MM.1S (cell line): ENCODE data around the gene TPT1.

Experiments
- DNase-seq: peaks from one replicate; pipeline ENCODE4 v3.0.0-alpha.2; 2015
- H2AFZ ChIP-seq: fragments of 300-600 bp; sonication (generic); 2 replicates; pipeline ENCODE4 v1.6.0; 2016; ENCODE audit warnings: antibody characterized with exemption, low read length
- H3F3A ChIP-seq: fragments of 300-600 bp; sonication (generic); 2 replicates; pipeline ENCODE4 v1.6.1; 2016; ENCODE audit warnings: mild to moderate bottlenecking, antibody characterized with exemption, low read length, moderate library complexity, mixed read lengths; ENCODE audit not compliant: insufficient read depth
- H3K27ac ChIP-seq: fragments of 300-600 bp; sonication (generic); 2 replicates; pipeline ENCODE4 v1.5.1; 2016; ENCODE audit warnings: mild to moderate bottlenecking, low read length
- H3K27me3 ChIP-seq: fragments of 300-600 bp; sonication (generic); replicated peaks from 2 replicates; pipeline ENCODE4 v1.6.0; 2016; ENCODE audit warnings: low read length; ENCODE audit not compliant: insufficient read depth
- H3K36me3 ChIP-seq: fragments of 300-600 bp; sonication (generic); replicated peaks from 2 replicates; pipeline ENCODE4 v1.6.1; 2016; ENCODE audit warnings: mild to moderate bottlenecking, low read length, mixed read lengths; ENCODE audit not compliant: insufficient read depth
- H3K4me1 ChIP-seq: fragments of 300-600 bp; sonication (generic); 2 replicates; pipeline ENCODE4 v1.6.1; 2016; ENCODE audit warnings: low read length, mixed read lengths
- H3K4me2 ChIP-seq: fragments of 300-600 bp; sonication (generic); 2 replicates; pipeline ENCODE4 v1.6.0; 2016; ENCODE audit warnings: low read depth, low read length
- H3K4me3 ChIP-seq: fragments of 300-600 bp; sonication (generic); 2 replicates; pipeline ENCODE4 v1.5.1; 2016; ENCODE audit warnings: low read length, mixed read lengths
- H3K79me2 ChIP-seq: fragments of 300-600 bp; sonication (generic); 2 replicates; pipeline ENCODE4 v1.6.1; 2016; ENCODE audit warnings: mixed run types, low read length, mixed read lengths
- H3K9ac ChIP-seq: fragments of 300-600 bp; sonication (generic); 2 replicates; pipeline ENCODE4 v1.6.1; 2016; ENCODE audit warnings: low read length, mixed read lengths
- H3K9me2 ChIP-seq: fragments of 300-600 bp; sonication (generic); replicated peaks from 2 replicates; pipeline ENCODE4 v1.6.1; 2016; ENCODE audit warnings: mild to moderate bottlenecking, low read length, mixed read lengths; ENCODE audit not compliant: insufficient read depth
- H3K9me3 ChIP-seq: fragments of 300-600 bp; sonication (generic); replicated peaks from 2 replicates; pipeline ENCODE4 v1.6.1; 2016; ENCODE audit warnings: mild to moderate bottlenecking, low read length, mixed read lengths; ENCODE audit not compliant: insufficient read depth
- H4K20me1 ChIP-seq: fragments of 300-600 bp; sonication (generic); 2 replicates; pipeline ENCODE4 v1.6.1; 2016; ENCODE audit warnings: mild to moderate bottlenecking, low read length, moderate library complexity, mixed read lengths; ENCODE audit not compliant: insufficient read depth
- EZH2 ChIP-seq: fragments of 300-600 bp; sonication (generic); optimal IDR thresholded peaks from 2 replicates; pipeline ENCODE3; 2017; ENCODE audit warnings: low read depth, mild to moderate bottlenecking, antibody characterized with exemption, low read length, mixed read lengths
- EZH2phosphoT487 ChIP-seq: fragments of 300-600 bp; sonication (generic); IDR thresholded peaks from 2 replicates; pipeline ENCODE4 v1.6.1; 2018; ENCODE audit warnings: antibody characterized with exemption, low read length
- TF ChIP-seq, protein P1 (sequence below): fragments of 300-600 bp; sonication (generic); IDR thresholded peaks from 2 replicates; pipeline ENCODE4 v1.5.1; 2016; ENCODE audit warnings: antibody characterized with exemption, low read length, mixed read lengths

Gene TPT1

DNA sequence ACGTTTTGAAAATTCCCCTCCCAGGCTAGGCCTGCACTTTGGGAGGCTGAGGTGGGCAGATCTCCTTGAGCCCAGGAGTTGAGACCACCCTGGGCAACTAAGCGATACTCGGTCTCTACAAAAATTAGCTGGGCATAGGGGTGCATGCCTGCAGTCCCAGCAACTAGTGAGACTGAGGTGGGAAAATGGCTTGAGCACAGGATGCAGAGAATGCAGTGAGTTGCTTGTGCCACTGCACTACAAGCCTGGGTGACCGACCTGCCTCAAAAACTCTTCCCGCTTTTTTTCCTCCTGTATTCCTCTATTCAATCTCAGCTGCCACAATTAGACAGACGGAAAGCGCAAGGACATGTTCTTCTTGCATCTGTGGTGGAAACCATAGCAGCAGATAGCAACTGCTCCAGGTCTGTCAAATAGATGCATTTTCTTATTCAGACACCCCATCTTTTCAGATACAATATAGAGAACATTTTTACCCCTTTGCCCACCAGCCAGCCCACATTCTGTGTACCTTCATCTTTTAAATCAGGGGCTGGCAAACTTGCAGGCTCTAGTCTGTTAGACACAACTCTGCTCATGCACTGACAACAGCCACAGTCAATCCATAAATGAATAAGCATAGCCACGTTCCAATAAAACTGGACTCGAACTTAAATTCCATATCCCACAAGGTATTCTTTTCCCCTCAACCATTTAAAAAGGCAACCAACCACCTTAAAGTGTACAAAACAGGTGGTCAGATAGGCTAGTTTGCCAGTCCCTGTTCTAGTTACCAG lies 4.8 kb downstream of the TPT1 start:
- Histone ChIP-seq H3K4me1 (0 out of 2 replicates have a peak, but pooled peaks cover 7% of the 10 kb centered on the region), H3K4me2 (no peak overlapping the region), H3K79me2 (peaks cover 34% of the 10 kb centered on the region), H3F3A (0 out of 2 replicates have a peak, but pooled peaks cover 23% of the 10 kb centered on the region), H3K9me2 (no peaks in the 10 kb centered on the region), H3K9me3 (no peaks in the 10 kb centered on the region), H3K27me3 (no peaks in the 10 kb centered on the region), H3K4me3 (no peak overlapping the region), H3K36me3 (peaks cover 12% of the 10 kb centered on the region; the same call in 1 of the 2 replicates), H3K27ac (no peak overlapping the region), H3K9ac (no peak overlapping the region), H4K20me1 (peaks cover 27% of the 10 kb centered on the region), H2AFZ (no peak overlapping the region)
- no peak for TF ChIP-seq EZH2
- TF ChIP-seq, protein P1, sequence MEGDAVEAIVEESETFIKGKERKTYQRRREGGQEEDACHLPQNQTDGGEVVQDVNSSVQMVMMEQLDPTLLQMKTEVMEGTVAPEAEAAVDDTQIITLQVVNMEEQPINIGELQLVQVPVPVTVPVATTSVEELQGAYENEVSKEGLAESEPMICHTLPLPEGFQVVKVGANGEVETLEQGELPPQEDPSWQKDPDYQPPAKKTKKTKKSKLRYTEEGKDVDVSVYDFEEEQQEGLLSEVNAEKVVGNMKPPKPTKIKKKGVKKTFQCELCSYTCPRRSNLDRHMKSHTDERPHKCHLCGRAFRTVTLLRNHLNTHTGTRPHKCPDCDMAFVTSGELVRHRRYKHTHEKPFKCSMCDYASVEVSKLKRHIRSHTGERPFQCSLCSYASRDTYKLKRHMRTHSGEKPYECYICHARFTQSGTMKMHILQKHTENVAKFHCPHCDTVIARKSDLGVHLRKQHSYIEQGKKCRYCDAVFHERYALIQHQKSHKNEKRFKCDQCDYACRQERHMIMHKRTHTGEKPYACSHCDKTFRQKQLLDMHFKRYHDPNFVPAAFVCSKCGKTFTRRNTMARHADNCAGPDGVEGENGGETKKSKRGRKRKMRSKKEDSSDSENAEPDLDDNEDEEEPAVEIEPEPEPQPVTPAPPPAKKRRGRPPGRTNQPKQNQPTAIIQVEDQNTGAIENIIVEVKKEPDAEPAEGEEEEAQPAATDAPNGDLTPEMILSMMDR = no peak
- no peak for TF ChIP-seq EZH2phosphoT487
- DNase-seq = no peak

DNA sequence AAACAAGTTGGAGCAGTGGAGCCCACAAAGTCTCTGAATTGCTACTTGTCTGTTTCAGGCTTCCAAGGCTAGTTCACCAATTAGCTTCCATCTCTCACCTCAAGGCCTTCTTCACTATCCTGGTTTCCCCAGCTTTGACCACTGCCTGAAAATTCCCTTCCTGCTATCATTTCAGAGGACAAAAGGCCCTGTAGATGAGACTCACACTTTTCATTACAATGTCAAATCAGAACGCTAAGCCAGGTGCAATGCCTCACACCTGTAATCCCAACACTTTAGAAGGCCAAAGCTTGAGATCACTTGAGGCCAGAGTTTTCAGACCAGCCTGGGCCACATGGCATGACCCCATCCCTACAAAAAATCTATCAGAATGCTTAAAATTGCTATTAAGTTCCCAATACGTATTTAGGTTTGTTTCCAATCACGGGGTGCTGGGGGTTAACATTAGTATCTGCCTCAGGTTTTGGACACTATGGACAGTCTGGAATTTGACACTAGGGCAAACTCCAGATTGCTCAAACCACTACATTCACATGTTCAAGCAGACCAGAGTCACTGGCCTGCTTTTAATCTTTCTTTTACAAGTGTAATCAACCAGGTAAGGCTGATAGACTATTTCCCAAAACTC lies 5.5 kb downstream of the TPT1 start:
- Histone ChIP-seq H3K9me2 (no peaks in the 10 kb centered on the region), H3K27me3 (no peaks in the 10 kb centered on the region), H3K36me3 (peaks cover 12% of the 10 kb centered on the region; the same call in 1 of the 2 replicates), H3K4me3 (no peak overlapping the region), H3K9ac (no peak overlapping the region), H2AFZ (no peak overlapping the region), H4K20me1 (peaks cover 27% of the 10 kb centered on the region), H3K27ac (no peak overlapping the region), H3K9me3 (no peaks in the 10 kb centered on the region), H3K4me2 (no peak overlapping the region), H3F3A (0 out of 2 replicates have a peak, but pooled peaks cover 21% of the 10 kb centered on the region), H3K4me1 (0 out of 2 replicates have a peak, but pooled peaks cover 7% of the 10 kb centered on the region), H3K79me2 (peaks cover 30% of the 10 kb centered on the region)
- TF ChIP-seq EZH2 (no peak), EZH2phosphoT487 (no peak)
- TF ChIP-seq, protein P1 = no peak
- DNase-seq = no peak

DNA sequence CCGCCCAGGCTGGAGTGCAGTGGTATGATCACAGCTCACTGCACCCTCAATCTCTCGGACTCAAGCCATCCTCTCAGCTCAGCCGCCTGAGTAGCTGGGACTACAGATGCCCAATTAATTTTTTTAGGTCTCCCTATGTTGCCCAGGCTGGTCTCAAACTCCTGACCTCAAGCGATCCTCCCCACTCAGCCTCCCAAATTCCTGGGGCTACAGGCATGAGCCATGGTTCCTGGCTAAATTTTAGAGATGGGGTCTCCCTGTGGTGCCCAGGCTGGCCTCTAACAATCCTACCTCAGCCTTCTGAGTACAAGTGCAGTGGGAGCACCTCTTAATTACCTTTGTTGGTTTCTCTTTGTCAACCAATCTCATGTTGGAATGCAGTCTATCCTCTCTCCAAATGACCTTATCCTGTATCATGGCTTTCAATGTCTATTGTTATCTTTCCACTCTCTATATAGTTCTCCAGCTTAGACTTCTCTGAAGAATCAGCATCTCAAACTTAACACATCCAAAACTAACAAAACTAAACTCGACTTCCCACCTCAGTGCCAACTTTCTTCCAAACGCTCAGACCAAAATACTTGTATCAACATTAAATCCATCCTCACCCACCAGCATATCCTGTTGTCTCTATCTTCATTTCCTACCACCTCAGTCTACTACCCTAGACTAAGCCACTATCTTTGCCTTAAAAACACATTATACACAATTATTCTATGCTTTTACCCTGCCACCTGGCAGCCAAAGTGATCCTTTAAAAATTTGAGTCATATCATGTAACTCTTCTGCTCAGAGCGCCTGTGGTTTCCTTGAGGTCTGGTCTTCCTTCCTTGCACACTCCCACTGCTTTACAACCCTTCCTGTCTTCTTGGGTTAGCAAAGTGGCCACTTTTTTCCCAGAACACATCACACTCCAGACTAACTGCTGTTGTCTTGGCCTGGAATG lies 6.7 kb downstream of the TPT1 start:
- Histone ChIP-seq H3K27ac (no peak overlapping the region; the same call in 1 of the 2 replicates), H3K4me1 (0 out of 2 replicates have a peak, but pooled peaks cover 7% of the 10 kb centered on the region)

More for the DNA sequence above, 6.7 kb downstream of the TPT1 start:
- Histone ChIP-seq H3K9ac (no peak overlapping the region), H3K36me3 (peaks cover 12% of the 10 kb centered on the region; the same call in 1 of the 2 replicates), H3K9me2 (no peaks in the 10 kb centered on the region), H3K79me2 (peaks cover 17% of the 10 kb centered on the region), H3K4me2 (no peak overlapping the region), H3K9me3 (no peaks in the 10 kb centered on the region), H3K4me3 (no peak overlapping the region), H3F3A (0 out of 2 replicates have a peak, but pooled peaks cover 12% of the 10 kb centered on the region), H4K20me1 (peaks cover 20% of the 10 kb centered on the region), H2AFZ (no peak overlapping the region), H3K27me3 (no peaks in the 10 kb centered on the region)
- DNase-seq = no peak
- TF ChIP-seq, protein P1 = no peak
- TF ChIP-seq EZH2phosphoT487 (no peak), EZH2 (no peak)
